ENCODE data around the gene AASDHPPT. TPM values are rescaled to one million over a fixed set of nuclear protein-coding genes. Genes with fewer than 3 reads are reported as not detected.

AASDHPPT gene
- total and polyA plus RNA-seq, 9 of the 15 experiments (the other 6 are each of a cell fraction or from before 2014, with no cell fraction given), result 48.7 to 115 (median 69.0) TPM

DNA sequence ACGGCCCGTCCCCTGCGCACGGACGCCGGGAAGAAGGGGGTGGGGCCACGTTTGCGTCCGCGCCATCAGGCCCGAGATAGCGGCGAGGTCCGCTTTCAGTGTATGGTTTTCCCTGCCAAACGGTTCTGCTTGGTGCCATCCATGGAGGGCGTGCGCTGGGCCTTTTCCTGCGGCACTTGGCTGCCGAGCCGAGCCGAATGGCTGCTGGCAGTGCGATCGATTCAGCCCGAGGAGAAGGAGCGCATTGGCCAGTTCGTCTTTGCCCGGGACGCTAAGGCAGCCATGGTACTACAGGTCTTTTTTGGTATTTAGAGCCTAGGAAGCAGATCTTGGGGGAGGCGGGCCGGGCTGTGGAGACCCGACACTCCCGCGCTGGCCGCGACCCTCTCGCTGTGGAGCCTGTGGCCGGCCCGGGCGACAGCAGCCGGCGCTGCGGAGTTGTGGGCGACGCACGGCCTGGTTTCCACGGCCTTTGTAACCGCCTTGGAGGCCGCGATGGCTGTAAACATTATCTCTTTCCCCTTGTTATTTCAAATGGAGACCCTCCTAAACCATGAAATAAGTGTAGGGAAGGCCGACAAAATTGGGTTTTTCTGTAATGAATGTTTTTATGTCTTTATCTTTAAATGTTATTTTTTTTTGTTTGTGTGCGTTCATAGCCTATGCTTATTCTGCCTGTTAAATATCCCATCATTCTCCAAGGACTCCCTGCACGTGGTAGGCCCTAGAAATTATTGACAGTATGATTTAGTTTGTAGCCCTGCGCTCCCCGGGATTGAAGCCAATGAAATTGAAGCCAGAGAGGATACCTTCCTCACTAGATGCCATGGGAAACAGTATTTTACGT is at the start of gene AASDHPPT (continued):
- TF ChIP-seq, protein P1, sequence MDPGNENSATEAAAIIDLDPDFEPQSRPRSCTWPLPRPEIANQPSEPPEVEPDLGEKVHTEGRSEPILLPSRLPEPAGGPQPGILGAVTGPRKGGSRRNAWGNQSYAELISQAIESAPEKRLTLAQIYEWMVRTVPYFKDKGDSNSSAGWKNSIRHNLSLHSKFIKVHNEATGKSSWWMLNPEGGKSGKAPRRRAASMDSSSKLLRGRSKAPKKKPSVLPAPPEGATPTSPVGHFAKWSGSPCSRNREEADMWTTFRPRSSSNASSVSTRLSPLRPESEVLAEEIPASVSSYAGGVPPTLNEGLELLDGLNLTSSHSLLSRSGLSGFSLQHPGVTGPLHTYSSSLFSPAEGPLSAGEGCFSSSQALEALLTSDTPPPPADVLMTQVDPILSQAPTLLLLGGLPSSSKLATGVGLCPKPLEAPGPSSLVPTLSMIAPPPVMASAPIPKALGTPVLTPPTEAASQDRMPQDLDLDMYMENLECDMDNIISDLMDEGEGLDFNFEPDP (CRISPR knock-in tag; IDR thresholded peaks at IDR 0.05), result no peak
- TF ChIP-seq, protein P2, sequence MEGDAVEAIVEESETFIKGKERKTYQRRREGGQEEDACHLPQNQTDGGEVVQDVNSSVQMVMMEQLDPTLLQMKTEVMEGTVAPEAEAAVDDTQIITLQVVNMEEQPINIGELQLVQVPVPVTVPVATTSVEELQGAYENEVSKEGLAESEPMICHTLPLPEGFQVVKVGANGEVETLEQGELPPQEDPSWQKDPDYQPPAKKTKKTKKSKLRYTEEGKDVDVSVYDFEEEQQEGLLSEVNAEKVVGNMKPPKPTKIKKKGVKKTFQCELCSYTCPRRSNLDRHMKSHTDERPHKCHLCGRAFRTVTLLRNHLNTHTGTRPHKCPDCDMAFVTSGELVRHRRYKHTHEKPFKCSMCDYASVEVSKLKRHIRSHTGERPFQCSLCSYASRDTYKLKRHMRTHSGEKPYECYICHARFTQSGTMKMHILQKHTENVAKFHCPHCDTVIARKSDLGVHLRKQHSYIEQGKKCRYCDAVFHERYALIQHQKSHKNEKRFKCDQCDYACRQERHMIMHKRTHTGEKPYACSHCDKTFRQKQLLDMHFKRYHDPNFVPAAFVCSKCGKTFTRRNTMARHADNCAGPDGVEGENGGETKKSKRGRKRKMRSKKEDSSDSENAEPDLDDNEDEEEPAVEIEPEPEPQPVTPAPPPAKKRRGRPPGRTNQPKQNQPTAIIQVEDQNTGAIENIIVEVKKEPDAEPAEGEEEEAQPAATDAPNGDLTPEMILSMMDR (IDR thresholded peaks at IDR 0.05 in 2 of 3, conservative IDR thresholded peaks at IDR 0.05 in 1 of 3; ENCODE audit: insufficient read depth in 2 of 3, low read depth in 1 of 3, low read length in 3 of 3), result 0 out of 6 replicates have a peak, but pooled peaks of 1 of the 3 experiments have one; percentile 18
- TF ChIP-seq STAT5B (CRISPR knock-in tag; IDR thresholded peaks at IDR 0.05), result no peak
- TF ChIP-seq, protein P3, sequence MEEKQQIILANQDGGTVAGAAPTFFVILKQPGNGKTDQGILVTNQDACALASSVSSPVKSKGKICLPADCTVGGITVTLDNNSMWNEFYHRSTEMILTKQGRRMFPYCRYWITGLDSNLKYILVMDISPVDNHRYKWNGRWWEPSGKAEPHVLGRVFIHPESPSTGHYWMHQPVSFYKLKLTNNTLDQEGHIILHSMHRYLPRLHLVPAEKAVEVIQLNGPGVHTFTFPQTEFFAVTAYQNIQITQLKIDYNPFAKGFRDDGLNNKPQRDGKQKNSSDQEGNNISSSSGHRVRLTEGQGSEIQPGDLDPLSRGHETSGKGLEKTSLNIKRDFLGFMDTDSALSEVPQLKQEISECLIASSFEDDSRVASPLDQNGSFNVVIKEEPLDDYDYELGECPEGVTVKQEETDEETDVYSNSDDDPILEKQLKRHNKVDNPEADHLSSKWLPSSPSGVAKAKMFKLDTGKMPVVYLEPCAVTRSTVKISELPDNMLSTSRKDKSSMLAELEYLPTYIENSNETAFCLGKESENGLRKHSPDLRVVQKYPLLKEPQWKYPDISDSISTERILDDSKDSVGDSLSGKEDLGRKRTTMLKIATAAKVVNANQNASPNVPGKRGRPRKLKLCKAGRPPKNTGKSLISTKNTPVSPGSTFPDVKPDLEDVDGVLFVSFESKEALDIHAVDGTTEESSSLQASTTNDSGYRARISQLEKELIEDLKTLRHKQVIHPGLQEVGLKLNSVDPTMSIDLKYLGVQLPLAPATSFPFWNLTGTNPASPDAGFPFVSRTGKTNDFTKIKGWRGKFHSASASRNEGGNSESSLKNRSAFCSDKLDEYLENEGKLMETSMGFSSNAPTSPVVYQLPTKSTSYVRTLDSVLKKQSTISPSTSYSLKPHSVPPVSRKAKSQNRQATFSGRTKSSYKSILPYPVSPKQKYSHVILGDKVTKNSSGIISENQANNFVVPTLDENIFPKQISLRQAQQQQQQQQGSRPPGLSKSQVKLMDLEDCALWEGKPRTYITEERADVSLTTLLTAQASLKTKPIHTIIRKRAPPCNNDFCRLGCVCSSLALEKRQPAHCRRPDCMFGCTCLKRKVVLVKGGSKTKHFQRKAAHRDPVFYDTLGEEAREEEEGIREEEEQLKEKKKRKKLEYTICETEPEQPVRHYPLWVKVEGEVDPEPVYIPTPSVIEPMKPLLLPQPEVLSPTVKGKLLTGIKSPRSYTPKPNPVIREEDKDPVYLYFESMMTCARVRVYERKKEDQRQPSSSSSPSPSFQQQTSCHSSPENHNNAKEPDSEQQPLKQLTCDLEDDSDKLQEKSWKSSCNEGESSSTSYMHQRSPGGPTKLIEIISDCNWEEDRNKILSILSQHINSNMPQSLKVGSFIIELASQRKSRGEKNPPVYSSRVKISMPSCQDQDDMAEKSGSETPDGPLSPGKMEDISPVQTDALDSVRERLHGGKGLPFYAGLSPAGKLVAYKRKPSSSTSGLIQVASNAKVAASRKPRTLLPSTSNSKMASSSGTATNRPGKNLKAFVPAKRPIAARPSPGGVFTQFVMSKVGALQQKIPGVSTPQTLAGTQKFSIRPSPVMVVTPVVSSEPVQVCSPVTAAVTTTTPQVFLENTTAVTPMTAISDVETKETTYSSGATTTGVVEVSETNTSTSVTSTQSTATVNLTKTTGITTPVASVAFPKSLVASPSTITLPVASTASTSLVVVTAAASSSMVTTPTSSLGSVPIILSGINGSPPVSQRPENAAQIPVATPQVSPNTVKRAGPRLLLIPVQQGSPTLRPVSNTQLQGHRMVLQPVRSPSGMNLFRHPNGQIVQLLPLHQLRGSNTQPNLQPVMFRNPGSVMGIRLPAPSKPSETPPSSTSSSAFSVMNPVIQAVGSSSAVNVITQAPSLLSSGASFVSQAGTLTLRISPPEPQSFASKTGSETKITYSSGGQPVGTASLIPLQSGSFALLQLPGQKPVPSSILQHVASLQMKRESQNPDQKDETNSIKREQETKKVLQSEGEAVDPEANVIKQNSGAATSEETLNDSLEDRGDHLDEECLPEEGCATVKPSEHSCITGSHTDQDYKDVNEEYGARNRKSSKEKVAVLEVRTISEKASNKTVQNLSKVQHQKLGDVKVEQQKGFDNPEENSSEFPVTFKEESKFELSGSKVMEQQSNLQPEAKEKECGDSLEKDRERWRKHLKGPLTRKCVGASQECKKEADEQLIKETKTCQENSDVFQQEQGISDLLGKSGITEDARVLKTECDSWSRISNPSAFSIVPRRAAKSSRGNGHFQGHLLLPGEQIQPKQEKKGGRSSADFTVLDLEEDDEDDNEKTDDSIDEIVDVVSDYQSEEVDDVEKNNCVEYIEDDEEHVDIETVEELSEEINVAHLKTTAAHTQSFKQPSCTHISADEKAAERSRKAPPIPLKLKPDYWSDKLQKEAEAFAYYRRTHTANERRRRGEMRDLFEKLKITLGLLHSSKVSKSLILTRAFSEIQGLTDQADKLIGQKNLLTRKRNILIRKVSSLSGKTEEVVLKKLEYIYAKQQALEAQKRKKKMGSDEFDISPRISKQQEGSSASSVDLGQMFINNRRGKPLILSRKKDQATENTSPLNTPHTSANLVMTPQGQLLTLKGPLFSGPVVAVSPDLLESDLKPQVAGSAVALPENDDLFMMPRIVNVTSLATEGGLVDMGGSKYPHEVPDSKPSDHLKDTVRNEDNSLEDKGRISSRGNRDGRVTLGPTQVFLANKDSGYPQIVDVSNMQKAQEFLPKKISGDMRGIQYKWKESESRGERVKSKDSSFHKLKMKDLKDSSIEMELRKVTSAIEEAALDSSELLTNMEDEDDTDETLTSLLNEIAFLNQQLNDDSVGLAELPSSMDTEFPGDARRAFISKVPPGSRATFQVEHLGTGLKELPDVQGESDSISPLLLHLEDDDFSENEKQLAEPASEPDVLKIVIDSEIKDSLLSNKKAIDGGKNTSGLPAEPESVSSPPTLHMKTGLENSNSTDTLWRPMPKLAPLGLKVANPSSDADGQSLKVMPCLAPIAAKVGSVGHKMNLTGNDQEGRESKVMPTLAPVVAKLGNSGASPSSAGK (IDR thresholded peaks at IDR 0.05), result peak; percentile 64
- TF ChIP-seq, protein P4, sequence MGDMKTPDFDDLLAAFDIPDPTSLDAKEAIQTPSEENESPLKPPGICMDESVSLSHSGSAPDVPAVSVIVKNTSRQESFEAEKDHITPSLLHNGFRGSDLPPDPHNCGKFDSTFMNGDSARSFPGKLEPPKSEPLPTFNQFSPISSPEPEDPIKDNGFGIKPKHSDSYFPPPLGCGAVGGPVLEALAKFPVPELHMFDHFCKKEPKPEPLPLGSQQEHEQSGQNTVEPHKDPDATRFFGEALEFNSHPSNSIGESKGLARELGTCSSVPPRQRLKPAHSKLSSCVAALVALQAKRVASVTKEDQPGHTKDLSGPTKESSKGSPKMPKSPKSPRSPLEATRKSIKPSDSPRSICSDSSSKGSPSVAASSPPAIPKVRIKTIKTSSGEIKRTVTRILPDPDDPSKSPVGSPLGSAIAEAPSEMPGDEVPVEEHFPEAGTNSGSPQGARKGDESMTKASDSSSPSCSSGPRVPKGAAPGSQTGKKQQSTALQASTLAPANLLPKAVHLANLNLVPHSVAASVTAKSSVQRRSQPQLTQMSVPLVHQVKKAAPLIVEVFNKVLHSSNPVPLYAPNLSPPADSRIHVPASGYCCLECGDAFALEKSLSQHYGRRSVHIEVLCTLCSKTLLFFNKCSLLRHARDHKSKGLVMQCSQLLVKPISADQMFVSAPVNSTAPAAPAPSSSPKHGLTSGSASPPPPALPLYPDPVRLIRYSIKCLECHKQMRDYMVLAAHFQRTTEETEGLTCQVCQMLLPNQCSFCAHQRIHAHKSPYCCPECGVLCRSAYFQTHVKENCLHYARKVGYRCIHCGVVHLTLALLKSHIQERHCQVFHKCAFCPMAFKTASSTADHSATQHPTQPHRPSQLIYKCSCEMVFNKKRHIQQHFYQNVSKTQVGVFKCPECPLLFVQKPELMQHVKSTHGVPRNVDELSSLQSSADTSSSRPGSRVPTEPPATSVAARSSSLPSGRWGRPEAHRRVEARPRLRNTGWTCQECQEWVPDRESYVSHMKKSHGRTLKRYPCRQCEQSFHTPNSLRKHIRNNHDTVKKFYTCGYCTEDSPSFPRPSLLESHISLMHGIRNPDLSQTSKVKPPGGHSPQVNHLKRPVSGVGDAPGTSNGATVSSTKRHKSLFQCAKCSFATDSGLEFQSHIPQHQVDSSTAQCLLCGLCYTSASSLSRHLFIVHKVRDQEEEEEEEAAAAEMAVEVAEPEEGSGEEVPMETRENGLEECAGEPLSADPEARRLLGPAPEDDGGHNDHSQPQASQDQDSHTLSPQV (IDR thresholded peaks at IDR 0.05), result peak; percentile 63

Data from K562 (cell line).